LHCN-M2 (cell line): ENCODE results near the gene MCU. TPM values are rescaled to one million over a fixed set of nuclear protein-coding genes. Genes with fewer than 3 reads are reported as not detected.
A peak's percentile ranks its signal among the peaks of the same experiment; 100 is the strongest.

Source experiments
- DNase-seq: peaks from one replicate; pipeline ENCODE4 v3.0.0-alpha.2; 2012; ENCODE audit warnings: low read depth
- total RNA-seq: library from RNA; depleted of rRNA; stranded (reverse); fragments of >200 nt; gene quantifications from 2 replicates; pipeline ENCODE4 v1.2.3, GENCODE V29; 2014

MCU gene
- total RNA-seq, 1 experiment from 2014 or later = 37.1 TPM

GRCh38 chr10:72801263-72801868 lies 109.4 kb downstream of the MCU start:
- DNase-seq = no peak

DNA sequence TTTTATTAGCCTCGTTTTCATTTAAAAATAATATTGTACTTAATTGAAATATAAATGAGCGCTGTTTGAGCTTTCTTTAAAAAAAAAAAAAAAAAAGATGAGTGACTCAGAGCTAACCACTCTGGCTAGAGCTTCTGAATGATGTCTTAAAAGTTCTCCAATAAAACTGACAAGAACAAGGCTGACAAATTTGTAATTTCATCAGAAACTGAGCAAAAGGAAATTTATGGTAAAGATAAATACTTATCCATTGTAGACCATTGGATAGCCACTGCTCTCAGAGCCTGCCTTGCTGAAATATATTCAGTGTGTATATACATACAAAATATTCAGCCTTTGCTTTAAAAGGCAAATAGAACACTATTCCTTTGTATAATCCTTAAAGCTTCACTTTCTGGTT lies 110.4 kb downstream of the MCU start:
- DNase-seq = peak; percentile 55

- peak; percentile 81 for DNase-seq
These were observed 111.0 kb downstream of the MCU start for GRCh38 chr10:72802763-72803505.

- no peak for DNase-seq
These were observed 116.1 kb downstream of the MCU start for GRCh38 chr10:72808001-72808400.

GRCh38 chr10:72809006-72809405 lies 117.1 kb downstream of the MCU start:
- DNase-seq = no peak

GRCh38 chr10:72810976-72811375 lies 119.0 kb downstream of the MCU start:
- DNase-seq = no peak

DNA sequence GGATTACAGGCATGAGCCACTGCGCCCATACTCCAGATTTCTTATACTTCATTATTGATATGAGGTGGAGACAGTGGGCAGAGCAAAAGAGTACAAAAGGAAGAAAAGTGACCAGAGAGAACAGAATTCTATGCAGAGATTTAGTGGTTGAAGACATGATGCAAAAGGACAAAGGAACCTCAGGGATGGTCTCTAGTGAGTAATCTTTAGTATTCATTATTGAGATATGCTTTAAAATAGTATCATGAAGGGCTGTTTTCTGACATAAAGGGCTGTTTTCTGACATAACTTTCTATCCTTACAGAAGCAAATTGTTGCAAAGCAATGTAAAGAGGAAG lies 120.4 kb downstream of the MCU start:
- DNase-seq = no peak

DNA sequence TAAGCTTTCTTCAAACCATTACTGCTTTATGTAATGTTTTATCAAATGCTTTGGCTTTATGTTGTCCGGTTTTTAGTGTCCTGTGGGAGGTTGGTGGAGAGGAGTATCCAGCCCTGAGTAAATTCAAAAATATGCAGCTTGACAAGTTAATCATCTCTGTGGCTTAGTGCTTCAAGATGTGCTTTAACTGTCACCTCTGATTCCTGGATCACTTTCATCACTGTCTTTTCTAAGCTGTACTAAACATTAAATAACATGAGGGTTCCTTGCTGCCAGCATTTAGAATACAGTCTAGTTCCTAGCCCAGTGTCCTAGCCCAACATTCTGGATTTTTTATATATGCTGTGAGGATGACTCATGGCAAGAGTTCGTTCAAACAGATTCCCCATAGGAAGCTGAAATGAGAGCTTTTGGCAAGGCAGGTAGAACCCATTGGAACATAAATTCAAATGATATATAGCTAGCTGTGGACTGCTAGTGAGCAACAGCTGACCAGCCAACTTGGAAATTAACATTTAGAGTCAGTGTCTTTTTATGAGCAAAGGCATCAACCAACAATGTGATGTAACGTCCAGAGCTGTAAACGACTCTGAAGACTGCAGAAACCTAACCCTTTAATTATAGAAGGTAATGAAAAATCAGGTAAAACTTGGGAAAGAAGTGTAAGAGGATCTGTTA lies 120.9 kb downstream of the MCU start:
- DNase-seq = peak; percentile 78

DNA sequence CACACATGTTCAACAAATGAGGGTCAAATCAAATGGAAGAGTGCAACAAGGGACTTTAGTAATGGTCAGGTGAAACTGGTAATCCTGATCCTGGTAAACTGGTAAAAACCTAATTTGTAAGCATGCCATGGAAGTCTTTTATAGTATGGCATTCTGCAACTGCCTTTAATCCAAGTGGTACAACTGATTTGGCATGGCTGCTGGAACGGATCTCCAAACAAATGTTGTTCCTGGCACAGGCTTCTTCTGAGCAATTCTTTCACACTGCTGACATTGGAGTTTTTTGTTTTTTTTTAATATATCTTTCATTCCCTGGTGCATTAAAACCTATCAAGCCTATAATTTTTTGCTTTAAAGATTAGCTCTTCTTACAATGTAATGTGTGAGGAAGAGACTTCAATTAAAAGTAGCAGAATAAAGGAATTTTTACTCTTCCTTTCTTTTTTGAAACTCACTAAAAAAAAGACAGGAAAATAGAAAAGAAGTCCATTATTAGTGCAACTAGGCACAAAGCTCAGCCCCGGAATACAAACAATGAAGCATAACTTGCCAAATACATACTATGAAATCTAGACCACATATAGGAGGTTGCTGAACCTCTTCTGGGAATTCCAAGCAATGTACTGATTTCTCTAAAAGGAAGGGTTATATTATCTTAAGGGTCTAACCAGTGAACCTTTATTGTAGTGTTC lies 122.3 kb downstream of the MCU start:
- no peak for DNase-seq

DNA sequence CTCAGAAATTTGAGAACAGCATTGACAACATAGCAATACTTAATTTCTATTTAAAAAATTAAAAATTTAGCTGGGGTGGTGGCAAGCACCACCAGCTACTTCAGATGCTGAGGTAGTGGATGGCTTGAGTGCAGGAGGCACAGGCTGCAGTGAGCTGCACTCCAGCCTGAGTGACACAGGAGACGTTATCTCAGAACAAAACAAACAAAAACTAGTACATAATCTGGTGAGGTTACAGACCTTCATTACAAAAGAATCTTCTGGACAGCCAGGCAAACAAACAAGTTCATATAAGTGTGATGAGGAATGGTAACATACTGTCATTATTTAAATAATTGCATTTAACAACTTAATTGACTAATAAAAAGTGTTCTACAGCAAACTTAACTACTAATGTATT lies 124.6 kb downstream of the MCU start:
- no peak for DNase-seq

DNA sequence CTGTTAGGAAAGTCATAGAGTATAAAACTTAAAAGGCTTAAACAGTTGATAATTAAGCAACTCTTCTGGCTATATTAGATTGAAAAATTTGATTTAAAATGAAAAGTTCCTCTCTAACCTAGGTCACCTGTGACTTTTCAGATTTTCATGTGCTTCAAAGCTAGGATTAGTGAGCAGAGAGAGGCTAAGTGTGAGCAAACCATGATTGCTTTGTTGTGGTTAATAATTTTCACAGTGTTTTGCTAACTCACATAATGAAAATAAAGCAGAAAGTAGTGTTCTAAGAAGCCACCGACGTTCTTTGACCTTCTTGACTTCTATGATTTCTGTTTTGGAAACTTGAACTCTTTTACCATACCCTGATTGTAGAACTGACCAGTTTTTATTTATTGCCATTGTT lies 126.1 kb downstream of the MCU start:
- no peak for DNase-seq

GRCh38 chr10:72819053-72819452 lies 127.1 kb downstream of the MCU start:
- DNase-seq = no peak

DNA sequence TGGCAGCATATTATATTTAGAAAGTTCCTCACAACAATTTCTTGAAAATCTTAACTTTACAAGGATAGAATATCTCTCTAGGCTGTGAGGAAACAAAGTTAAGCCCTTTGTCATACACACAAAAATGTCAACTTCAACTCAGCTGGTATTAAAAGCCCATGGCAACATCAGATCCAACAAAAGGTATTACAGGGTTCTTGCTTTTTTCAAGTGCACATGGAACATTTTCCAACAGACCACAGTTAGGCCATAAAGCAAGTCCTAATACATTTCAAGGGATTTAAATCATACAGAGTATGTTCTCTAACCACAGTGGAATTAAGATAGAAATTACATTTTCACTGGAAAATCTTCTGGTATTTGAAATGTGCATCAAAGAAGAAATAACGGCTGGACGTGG lies 129.7 kb downstream of the MCU start:
- peak; percentile 41 for DNase-seq

GRCh38 chr10:72822342-72822986 lies 130.5 kb downstream of the MCU start:
- DNase-seq = no peak

DNA sequence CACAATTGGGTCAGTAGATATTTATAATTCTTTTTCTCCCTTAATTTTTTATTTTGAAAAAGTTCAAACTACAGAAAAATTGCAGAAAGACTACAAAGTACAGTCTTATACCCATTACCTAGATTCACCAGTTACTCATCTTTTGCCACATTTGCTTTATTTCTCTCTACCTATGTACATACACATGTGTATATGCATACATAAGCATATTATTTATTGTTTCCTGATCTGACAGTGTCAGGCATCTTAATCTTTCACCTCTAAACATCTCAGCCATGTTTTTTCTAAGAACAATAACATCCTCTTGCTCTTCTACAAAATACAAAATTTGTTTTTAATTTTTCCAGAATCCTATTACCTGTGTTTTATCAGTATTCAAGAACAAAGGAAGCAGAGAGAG lies 133.2 kb downstream of the MCU start:
- no peak for DNase-seq

- peak; percentile 24 for DNase-seq
These were observed 134.4 kb downstream of the MCU start for GRCh38 chr10:72826346-72826745.

GRCh38 chr10:72828294-72828693 lies 136.4 kb downstream of the MCU start:
- DNase-seq = no peak

DNA sequence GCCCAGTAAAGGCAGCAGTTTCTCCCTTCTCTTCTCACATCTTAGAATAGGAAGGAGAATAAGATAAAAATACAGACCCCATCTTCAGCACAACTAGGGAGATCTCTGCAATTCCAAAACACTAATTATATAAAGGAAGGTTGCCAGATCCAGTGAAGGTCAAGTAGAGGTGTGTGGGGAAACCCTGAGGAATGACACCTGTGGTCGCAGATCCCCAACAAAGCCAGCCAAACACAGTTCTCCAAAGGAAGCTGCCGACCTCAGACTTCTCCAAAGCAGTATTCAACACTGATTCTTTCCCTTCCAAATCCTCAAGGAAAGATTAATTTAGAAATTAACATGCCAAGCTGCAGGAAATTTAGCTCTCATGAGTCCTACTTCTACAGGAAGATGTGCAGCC lies 138.7 kb downstream of the MCU start:
- DNase-seq = no peak

- DNase-seq = no peak
These were observed 139.9 kb downstream of the MCU start for GRCh38 chr10:72831696-72832409.

- DNase-seq = peak; percentile 10
These were observed 140.8 kb downstream of the MCU start for GRCh38 chr10:72832701-72833100.

GRCh38 chr10:72834183-72834825 lies 142.4 kb downstream of the MCU start:
- DNase-seq = peak; percentile 64
